Hypothalamus (tissue), 51 donors: ENCODE results near the gene SPDYE4.

Source experiments
- DNase-seq, 51 donors: peaks; one replicate each; lab custom pipeline; 2025; lab: John Stamatoyannopoulos, UW

The SPDYE4 gene

GRCh38 chr17:8713878-8714277, 44.5 kb downstream of the SPDYE4 start:
- no peak for DNase-seq

GRCh38 chr17:8713315-8713714, 45.0 kb downstream of the SPDYE4 start:
- no peak for DNase-seq

DNA sequence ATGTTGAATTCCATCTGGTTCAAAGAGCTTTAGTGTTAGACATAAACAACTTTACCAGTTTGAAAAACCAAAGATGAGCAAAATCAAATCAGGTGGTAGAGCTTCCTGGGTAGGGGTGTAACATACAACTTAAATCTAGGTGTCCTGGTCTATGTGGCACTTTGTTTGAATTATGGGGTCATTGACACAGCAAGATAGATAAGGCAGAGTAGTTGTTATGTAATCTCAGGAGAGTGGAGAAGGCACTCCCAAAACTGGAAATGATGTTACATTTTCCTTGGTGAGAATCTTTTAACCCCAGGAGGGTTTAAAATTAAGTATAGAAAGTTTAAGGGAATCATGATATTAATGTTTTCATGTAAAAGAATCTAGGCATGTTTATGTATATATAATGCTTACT, 45.6 kb downstream of the SPDYE4 start:
- DNase-seq = no peak

DNA sequence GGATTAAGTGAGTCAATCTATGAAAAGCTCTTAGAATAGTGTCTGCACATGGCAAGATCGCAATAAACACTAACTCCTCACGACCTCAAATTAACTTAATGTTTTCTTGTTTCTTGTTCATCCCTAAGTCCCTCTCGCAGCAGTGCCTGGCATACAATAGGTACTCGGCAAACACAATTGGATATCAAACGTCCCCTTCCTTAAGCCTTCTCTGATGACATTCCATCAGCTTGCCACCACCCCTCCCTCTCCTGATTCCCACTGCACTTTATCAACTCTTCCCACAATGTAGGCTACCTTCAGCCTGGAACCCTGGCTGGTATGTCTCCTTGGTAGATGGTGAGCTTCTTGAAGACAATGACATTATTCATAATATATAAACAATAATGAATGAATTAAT, 47.1 kb downstream of the SPDYE4 start:
- no peak for DNase-seq

GRCh38 chr17:8710813-8711212, 47.5 kb downstream of the SPDYE4 start:
- no peak for DNase-seq

DNA sequence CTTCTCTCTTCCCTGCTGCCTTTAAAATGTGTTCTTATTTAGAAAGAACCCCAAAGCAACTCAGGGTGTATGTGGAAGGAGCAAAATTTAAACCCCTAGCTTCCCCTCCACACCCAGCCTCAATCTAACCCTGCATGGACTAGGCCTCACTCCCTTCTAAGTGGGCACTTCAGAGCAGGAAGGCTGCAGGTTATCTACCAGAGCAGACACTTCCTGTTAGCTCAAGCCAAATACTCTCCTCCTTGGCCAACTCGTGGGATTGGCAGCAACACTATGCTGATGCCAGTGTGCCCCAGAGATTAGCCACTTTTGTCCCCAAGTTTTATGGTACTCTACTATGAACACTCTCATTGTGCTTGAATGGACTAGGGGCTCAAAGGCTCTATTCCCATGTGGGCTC, 49.3 kb downstream of the SPDYE4 start:
- no peak for DNase-seq

- no peak for DNase-seq
Observed at GRCh38 chr17:8708025-8708461, 50.3 kb downstream of the SPDYE4 start.

GRCh38 chr17:8707332-8708024, 50.9 kb downstream of the SPDYE4 start:
- no peak for DNase-seq

- DNase-seq = no peak
Observed at GRCh38 chr17:8706431-8706830, 51.9 kb downstream of the SPDYE4 start.

DNA sequence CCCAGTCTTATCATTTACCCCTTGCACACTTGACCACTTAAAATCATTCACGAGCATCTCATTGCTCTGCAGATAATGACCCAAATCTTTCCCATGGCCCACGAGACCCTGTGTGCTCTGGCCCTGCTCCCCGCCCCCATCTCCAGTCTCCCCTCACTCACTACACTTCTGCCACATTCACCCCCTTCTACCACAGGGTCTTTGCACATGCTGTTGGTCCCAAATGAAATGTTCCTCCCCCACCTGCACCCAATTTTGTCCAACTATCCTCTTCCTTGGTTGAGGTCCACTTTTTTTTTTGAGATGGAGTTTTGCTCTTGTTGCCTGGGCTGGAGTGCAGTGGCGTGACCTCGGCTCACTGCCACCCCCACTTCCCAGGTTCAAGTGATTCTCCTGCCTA, 52.9 kb downstream of the SPDYE4 start:
- no peak for DNase-seq

DNA sequence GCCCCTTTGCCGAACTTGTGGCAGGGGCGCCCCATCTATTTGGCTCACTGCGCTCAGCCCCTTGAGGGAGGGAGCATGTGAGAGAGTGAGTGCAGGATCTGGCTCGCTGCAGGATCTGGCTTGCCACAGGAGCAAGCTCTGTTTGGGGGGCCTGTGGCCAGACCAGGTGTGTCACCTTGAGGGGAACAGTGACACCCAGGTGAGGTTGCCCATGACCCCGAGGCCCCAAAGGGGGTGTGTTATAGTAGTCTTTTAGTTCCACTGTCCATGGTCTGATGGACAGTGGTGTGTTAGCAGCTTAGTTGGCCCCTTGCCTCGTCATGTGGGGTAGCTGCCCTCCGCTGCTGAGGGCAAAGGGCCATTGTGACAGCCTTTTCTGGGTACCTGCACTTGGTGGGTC, 55.3 kb downstream of the SPDYE4 start:
- DNase-seq = no peak

- no peak for DNase-seq
Observed at GRCh38 chr17:8701754-8702153, 56.6 kb downstream of the SPDYE4 start.

DNA sequence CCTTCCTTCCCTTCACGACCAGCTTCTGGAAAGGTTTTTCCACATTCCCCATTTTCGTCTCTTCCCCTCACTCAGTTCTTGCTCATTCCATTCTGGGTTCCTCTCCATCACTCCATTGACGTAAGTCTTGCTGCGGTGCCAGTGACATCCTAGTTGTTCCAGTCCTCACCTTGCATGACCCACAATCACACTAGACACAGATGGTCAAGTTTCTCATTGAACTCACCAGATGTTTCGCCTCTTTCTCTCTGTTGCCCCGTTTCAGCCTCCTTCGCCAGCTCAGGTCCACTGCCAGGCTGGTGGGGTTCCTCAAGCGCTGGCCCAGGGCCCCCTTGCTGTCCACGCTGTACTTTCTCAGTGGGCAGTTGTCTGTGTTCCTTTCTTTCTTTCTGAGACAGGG, 57.1 kb downstream of the SPDYE4 start:
- DNase-seq = no peak
